Measurements from ENCODE around the gene TPGS1.

Gene TPGS1

DNA sequence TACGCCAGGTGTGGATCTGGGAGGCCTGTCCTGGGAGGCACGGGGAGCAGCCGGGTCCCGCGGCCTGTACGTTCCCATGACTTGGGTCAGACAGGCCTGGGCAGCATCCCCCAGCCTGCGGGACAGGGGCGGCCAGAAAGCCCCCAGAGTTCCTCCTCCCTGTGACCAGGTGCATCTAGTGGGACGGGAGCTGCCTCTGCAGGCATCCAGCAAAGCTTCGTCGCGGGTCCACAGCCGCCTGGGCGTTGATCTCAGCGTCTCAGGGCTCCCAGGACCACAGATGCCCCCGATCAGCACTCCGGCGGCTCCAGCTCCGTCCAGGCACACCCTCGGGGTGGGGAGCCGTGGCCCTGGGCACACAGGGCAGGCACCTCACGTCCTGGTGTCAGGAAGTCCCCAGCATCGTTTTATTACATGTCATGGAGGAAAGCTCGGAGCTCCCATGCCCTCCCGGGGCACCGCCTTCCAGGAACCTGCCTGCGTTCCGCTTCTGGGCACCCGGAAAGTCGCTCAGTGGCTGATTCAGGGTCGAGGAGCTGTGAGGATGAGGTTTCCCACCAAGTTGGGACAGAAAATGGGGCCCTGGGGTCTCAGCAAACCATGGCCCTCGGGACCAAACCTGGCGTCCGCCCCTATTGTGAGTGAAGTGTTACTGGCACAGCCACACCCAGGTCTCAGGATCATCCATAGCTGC lies 35.0 kb downstream of the TPGS1 start:
- no peak for DNase-seq

DNA sequence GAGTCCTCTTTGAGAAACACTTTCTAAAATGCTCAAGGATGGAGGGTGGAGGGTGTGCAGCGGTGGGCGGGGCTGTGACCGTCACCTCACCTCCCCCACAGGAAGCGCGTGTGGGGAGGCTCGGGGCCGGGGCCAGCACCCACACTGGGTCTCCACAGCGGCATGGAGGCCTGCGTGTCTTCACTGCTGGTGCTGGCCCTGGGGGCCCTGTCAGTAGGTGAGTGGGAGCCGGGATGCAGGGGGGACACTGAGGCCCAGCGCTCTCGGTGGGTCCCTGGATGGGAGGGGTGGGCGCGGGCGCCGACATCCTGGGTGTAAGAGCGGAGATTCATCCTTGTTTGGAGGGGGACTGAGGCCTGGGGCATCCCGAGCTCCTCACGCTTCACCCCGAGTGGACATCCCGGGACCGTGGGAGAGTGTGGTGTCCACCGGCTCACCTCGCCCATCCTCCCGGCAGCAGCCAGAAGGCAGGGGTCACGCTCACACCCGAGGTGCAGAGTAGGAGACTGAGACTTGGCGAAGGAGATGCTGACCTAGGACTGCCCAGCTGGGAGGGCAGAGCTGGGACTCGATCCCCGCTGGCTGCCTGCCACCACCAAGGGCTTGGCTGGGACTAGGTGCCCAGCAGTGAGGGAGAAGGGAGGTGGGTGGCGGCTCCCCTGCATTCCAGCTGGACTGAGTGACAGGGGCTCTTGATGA lies 36.8 kb downstream of the TPGS1 start, which contains the start of gene GZMM:
GZMM (plus strand) TSS at position 144 of the 699 bp plus-strand sequence; CDS start at position 163, 19 bp downstream.
- no peak for DNase-seq

DNA sequence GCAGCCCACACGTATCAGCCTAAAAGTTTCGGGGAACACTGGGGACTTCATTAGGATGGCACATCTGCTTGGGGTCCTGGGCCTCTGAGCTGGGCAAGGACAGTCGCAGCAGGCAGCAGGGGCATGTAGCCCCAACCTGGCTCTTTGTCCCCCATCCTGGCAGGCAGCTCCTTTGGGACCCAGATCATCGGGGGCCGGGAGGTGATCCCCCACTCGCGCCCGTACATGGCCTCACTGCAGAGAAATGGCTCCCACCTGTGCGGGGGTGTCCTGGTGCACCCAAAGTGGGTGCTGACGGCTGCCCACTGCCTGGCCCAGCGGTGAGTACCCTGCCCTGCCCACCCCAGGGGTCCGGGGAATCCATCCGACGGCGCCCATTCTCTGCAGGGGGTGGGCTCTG lies 39.8 kb downstream of the TPGS1 start:
- DNase-seq = no peak

DNA sequence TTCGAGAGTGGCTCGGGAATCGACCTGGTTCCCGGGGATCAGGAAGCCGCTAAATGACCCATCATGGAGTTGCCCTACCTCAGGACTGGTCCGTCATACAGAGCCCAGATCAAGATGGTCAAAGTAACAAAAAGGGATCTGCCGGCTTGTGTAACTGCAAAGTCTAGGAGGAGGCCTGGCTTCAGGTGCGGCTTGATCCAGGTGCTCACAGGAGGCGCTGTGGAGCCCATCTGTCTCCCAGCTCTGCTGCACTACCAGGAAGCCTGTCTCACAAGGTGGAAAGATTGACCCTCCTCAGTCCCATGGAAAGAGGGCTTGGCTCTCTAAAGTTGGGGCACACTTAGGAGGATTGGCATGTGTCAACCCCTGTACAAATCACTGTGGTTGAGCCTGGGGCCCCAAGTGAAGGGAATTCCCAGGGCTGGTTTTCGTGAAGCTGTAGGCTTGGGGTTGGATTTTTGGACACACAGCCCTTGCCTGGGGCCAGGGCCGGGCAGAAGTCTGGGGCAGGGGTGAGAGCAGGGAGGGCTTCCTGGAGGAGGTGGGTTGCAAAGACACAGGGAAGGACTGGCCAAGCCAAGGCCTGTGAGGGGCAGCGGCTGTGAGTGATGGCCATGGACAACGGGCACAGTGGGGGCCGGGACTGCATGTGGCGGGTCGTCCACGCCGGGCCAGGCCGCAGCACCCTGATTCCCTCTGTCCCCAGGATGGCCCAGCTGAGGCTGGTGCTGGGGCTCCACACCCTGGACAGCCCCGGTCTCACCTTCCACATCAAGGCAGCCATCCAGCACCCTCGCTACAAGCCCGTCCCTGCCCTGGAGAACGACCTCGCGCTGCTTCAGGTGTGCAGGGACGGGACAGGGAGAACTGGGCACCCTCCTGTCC lies 40.8 kb downstream of the TPGS1 start:
- DNase-seq = no peak

DNA sequence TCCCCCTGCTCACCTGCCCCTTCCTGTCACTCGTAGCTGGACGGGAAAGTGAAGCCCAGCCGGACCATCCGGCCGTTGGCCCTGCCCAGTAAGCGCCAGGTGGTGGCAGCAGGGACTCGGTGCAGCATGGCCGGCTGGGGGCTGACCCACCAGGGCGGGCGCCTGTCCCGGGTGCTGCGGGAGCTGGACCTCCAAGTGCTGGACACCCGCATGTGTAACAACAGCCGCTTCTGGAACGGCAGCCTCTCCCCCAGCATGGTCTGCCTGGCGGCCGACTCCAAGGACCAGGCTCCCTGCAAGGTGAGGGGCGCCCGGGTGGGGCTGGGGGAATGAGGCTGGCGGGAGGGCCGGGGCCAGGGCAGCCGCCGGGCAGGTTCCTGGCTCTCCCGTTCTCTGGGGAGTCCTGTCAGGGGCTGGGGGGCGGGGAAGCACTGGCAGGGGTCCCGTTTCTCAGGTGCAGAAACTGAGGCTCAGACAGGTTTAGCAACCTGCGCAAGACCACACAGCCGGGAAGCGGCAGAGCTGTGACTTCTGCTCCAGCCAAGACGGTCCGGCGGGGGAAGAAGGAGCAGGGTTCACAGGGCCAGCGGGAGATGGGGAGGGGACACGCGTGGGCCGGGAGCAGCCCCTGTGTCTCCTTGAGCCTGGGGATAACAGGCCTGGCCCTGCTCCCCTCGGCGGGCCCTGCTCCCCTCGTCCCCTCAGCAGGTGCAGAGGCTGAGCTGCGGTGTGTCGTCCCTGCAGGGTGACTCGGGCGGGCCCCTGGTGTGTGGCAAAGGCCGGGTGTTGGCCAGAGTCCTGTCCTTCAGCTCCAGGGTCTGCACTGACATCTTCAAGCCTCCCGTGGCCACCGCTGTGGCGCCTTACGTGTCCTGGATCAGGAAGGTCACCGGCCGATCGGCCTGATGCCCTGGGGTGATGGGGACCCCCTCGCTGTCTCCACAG lies 41.9 kb downstream of the TPGS1 start:
- no peak for DNase-seq

DNA sequence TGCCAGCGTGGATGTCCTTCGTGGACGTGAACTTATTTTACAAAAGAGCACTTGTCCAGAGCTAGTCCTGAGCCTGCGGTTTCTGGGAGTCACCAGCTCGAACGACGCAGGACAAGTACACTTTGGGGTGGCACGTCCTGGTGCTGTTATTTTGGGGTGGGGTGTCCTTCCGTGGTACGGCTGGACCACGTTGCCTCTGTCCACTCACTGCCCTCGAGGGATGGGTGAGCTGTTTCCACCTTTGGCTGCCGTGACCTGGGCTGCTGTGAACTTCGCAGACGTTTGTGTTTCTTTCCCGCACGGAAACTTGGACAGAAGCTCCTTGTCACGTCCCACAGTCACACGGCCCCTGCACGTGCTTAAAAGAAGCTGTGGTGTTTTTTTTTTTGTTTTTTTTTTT lies 47.5 kb downstream of the TPGS1 start:
- DNase-seq = no peak

DNA sequence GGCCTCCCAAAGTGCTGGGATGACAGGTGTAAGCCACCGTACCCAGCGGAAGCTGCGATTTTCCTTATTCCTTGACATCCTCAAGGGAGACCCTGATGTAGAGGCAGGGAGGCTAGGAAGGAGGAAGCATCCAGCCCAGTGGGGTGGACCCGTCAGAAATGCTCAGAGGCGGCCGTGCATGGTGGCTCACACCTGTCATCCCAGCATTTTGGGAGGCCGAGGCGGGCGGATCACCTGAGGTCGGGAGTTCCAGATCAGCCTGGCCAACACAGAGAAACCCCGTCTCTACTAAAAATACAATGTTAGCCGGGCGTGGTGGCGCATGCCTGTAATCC lies 48.1 kb downstream of the TPGS1 start:
- no peak for DNase-seq

DNA sequence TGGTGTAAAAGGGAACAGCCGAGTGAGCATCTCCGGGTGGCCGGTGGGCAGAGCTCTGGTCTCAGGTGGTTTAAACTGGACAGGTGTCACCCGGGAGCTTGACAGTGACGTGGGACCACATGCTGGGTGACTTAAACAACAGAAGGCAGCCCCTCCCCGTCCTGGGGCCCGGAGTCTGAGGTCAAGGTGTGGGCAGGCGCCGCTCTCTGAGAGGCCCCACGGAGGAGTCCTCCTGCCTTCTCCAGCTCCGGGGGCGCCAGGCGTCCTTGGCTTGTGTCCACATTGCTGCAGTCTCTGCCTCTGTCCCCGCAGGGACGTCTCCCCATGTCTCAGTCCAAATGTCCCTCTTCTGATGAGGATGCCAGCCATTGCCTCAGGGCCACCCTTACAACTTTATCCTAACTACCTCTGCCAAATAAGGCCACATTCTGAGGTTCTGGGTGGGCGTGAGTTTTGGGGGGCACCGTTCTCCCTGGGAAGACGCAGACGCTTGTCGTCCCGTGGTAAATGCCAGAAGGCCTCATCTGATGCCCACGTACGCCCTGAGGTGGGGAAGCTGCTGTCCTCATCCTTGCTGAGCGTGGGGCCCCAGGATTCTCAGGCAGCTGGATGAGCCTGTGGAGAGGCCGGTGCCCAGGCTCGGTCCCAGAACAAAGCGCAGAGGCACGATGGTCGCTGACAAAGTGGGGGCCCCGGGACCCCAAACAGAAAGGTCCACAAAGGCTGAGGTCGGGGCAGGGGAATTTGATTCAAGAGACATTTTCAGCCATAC lies 49.5 kb downstream of the TPGS1 start:
- DNase-seq = no peak

DNA sequence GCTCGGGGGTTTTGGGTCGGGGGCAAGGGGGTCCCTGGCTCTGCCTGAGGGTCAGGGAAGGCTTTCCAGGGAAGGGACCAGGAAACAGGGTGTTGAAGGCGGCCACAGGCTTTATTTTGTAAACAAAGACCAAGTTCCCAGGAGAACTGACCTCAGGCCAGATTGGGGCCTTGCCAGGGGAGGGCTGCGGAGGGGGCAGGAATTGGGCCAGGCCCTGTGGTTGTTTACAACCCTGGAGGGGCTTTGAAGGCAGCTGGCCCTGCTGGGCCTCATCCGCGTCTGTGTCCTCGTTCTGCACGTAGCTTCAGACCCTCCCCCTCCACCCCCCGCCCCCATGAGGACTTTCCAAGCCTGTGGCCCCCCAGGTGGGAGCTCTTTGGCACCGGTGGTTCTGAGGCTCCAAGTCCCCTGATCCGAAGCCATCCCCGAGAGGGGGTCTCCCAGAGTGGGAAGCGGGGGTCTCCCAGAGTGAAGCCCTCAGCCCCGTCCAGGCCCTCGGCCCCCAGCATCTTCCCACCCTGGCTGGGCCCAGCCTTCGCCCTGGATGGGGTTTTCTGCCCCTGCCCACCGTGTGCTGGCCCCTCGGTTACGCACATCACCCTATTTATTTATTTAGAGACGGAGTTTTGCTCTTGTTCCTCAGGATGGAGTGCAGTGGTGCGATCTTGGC lies 51.6 kb downstream of the TPGS1 start:
- no peak for DNase-seq

DNA sequence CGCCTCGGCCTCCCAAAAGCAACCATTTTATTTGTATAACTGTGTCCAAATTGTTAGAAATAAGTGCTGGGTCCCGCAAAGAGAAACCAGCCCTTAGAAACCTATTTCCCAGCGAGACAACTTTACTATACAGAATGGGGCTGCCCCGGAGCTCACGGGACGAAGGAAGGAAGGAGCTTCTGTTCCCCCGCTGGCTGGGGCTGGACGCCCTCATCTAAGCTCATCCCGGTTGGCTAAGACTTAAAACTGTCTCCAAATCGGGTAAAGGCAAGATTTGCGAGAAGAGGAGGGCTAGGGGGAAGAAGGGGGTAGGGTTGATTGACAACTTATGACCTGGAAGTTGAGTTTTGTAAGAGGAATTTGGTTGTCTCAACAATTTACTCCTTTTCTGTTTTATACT lies 52.8 kb downstream of the TPGS1 start:
- no peak for DNase-seq

DNA sequence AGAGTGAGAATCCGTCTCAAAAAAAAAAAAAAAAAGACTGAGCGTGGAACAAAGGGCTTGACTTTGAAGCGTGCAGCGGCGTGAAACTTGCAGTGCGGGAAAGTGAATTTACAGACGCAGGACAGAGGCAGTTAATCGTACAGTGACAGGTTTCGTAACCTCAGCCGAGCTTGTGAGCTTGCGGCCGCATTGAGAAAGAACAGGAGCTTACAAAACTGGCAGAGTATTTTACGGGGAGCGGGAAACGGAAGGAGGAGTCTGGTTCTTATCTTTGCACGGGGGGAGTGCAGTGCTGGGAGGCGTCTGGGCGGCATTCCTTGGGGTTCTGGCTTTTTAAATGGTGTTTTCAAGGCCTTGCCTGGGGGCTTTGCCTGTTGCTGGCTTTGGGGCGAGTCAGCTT lies 59.1 kb downstream of the TPGS1 start:
- no peak for DNase-seq

DNA sequence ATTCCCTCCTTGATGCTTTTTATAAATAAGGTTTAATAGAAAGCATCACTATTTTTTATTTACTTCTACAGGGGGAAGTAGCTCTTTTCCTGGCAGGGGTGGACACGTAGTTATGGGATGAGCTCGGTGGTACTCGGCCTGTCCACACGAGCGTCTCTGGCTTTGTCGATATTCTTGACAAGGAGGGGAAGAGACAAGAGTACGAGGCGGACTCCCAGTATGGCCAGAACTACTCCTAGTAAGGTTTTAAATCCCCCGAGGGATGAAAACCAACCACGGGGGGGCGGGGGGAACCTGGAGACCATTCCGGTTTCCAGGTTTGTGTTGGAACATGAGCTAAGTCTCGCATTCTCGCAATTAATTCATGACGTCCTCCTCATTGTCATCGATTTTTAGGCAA lies 59.5 kb downstream of the TPGS1 start:
- no peak for DNase-seq

DNA sequence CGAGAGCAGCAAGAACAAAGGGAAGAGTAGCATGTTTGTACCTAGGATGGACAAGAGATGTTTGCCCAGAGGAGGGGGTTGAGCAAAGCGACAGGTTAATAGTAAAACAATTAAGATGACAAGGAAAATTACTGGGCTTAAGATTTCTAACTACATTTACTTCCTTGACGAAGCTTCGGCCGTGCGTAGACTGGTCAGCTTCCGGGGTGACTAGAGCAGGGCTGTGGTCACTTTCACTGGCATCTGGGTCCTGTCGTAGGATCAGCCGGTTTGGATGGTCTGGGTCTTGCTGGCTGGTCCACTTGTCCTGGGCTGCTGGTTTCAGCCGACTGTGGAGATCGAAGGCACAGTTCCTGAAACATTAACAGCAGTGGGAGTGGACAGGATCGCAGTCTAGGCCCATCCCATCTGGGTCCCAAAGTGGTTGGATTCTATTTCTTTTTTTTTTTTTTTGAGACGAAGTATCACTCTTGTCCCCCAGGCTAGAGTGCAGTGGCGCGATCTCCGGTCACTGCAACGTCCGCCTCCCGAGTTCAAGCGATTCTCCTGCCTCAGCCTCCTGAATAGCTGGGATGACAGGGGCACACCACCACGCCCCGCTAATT lies 60.1 kb downstream of the TPGS1 start:
- no peak for DNase-seq
